GM12878 (cell line): ENCODE results near the gene MAP4. TPM values are rescaled to one million over a fixed set of nuclear protein-coding genes. Genes with fewer than 3 reads are reported as not detected.

Experiments used
- ATAC-seq: fragments of 200-7000 bp; cut with Tn5 transposase; 3 replicates; pipeline ENCODE4 v1.9.1; 2020; ENCODE audit warnings: mild to moderate bottlenecking, moderate library complexity
- BruUV-seq: library from RNA; stranded (reverse); fragments of 400-500 nt; replicated peaks from 2 replicates; lab custom pipeline; 2021; lab: Mats Ljungman, UMichigan
- CTCF ChIA-PET: fragments of 300-600 bp; sonication (Branson Sonifier 250); formaldehyde crosslinking; extraction: SDS; loops from one replicate; lab custom pipeline; 2021; ENCODE audit warnings: inconsistent platforms; lab: Yijun Ruan, JAX
- POLR2A ChIA-PET: fragments of 350-600 bp; formaldehyde crosslinking; extraction: SDS; loops from one replicate; lab custom pipeline; 2021; ENCODE audit warnings: inconsistent platforms; lab: Charles Lee
- RAD21 ChIA-PET: fragments of 300-600 bp; sonication (Branson Sonifier 250); formaldehyde crosslinking; loops from one replicate; lab custom pipeline; 2023; ENCODE audit warnings: antibody characterized with exemption; ENCODE audit not compliant: unreplicated experiment; lab: Charles Lee
- SMC1A ChIA-PET: fragments of 300-600 bp; sonication (Branson Sonifier 250); formaldehyde crosslinking; loops from one replicate; lab custom pipeline; 2023; ENCODE audit not compliant: unreplicated experiment, uncharacterized antibody; lab: Charles Lee
- DNase-seq: peaks from one replicate; pipeline ENCODE4 v3.0.0-alpha.2; 2011; ENCODE audit warnings: low read depth, low spot score
- FAIRE-seq: peaks from 3 replicates; lab custom pipeline; 2011; peaks lifted over from hg19 to GRCh38; lab: Jason Lieb, UNC
- H2AFZ ChIP-seq: 2 replicates; pipeline ENCODE4 v1.6.0; 2011; ENCODE audit warnings: low read depth, low read length, control low read depth; ENCODE audit not compliant: control insufficient read depth
- H3K27ac ChIP-seq: 2 replicates; pipeline ENCODE4 v1.5.1; 2011; ENCODE audit warnings: control low read depth; ENCODE audit not compliant: control insufficient read depth, insufficient read depth
- H3K27me3 ChIP-seq, 2 experiments: replicated peaks in 1 of 2; 2 replicates each; pipeline versions ENCODE4 v1.6.0 to v1.6.1; 2011; ENCODE audit warnings: low read length in 1 of 2; ENCODE audit not compliant: control insufficient read depth in 2 of 2, insufficient read depth in 2 of 2
- H3K36me3 ChIP-seq, 2 experiments: 2 replicates each; pipeline ENCODE4 v1.5.1; 2011; ENCODE audit warnings: low read length in 1 of 2; ENCODE audit not compliant: control insufficient read depth in 2 of 2, insufficient read depth in 2 of 2
- H3K4me1 ChIP-seq: 2 replicates; pipeline ENCODE4 v1.6.1; 2011; ENCODE audit warnings: mild to moderate bottlenecking, low read length, moderate library complexity, mixed read lengths; ENCODE audit not compliant: control insufficient read depth, insufficient read depth
- H3K4me2 ChIP-seq: 2 replicates; pipeline ENCODE4 v1.6.0; 2011; ENCODE audit warnings: control low read depth; ENCODE audit not compliant: control insufficient read depth, insufficient read depth
- H3K4me3 ChIP-seq: fragments of 200-600 bp; sonication (generic); 2 replicates; pipeline ENCODE4 v1.5.1; 2016
- H3K79me2 ChIP-seq: 2 replicates; pipeline ENCODE4 v1.6.0; 2011; ENCODE audit warnings: low read length; ENCODE audit not compliant: control insufficient read depth, insufficient read depth
- H3K9ac ChIP-seq: 2 replicates; pipeline ENCODE4 v1.8.0; 2011; ENCODE audit warnings: low read length, control low read depth, mixed read lengths; ENCODE audit not compliant: control insufficient read depth, insufficient read depth
- H3K9me3 ChIP-seq: replicated peaks from 3 replicates; pipeline ENCODE4 v1.5.1; 2011; ENCODE audit warnings: mild to moderate bottlenecking, low read length; ENCODE audit not compliant: control insufficient read depth, insufficient read depth
- H4K20me1 ChIP-seq: 2 replicates; pipeline ENCODE4 v1.6.0; 2011; ENCODE audit not compliant: control insufficient read depth, insufficient read depth
- BCLAF1 ChIP-seq: fragments of 450-650 bp; IDR thresholded peaks from 2 replicates; pipeline ENCODE4 v1.6.1; 2017; ENCODE audit warnings: antibody characterized with exemption, mild to moderate bottlenecking, moderate library complexity
- CREB1 ChIP-seq: IDR thresholded peaks from 2 replicates; pipeline ENCODE4 v1.6.1; 2012; ENCODE audit warnings: low read depth, mild to moderate bottlenecking, inconsistent platforms
- CREM ChIP-seq: IDR thresholded peaks from 2 replicates; pipeline ENCODE4 v1.6.1; 2014; ENCODE audit warnings: antibody characterized with exemption, low read depth
- ESRRA ChIP-seq: IDR thresholded peaks from 2 replicates; pipeline ENCODE4 v1.6.1; 2012; ENCODE audit warnings: mild to moderate bottlenecking, low read length, improper control_type of control experiment
- JUND ChIP-seq: IDR thresholded peaks from 2 replicates; pipeline ENCODE4 v1.6.1; 2012; ENCODE audit warnings: low read depth, mild to moderate bottlenecking, low read length, improper control_type of control experiment, moderate library complexity
- MYB ChIP-seq: fragments of 150-350 bp; IDR thresholded peaks from 2 replicates; pipeline ENCODE4 v1.6.1; 2014; ENCODE audit warnings: mild to moderate bottlenecking, low read depth, low read length, borderline replicate concordance
- NFIC ChIP-seq: IDR thresholded peaks from 2 replicates; pipeline ENCODE4 v1.6.1; 2012; ENCODE audit warnings: low read depth, mild to moderate bottlenecking, inconsistent platforms, low read length, moderate library complexity
- SUZ12 ChIP-seq: fragments of 200-600 bp; sonication (generic); IDR thresholded peaks from one replicate; pipeline ENCODE4 v1.6.1; 2018; ENCODE audit warnings: antibody characterized with exemption, mild to moderate bottlenecking; ENCODE audit not compliant: unreplicated experiment
- USF2 ChIP-seq: IDR thresholded peaks from 2 replicates; pipeline ENCODE4 v1.6.1; 2011; ENCODE audit warnings: low read depth, low read length, improper control_type of control experiment, borderline replicate concordance
- YY1 ChIP-seq: IDR thresholded peaks from 2 replicates; pipeline ENCODE4 v1.6.1; 2011; ENCODE audit warnings: low read depth, mild to moderate bottlenecking, low read length
- WGBS: methylation state at CpG from one replicate; pipeline ENCODE4 v1.1.6; 2016; ENCODE audit warnings: low lambda C conversion rate; ENCODE audit not compliant: insufficient replicate concordance, insufficient coverage; ENCODE audit errors: missing lambda C conversion rate; 5-methylcytosine and 5-hydroxymethylcytosine counted together
- in situ Hi-C: fragments of 300-500 bp; cut with MboI; formaldehyde crosslinking; loops from 9 replicates; pipeline ENCODE4 v1.14.3; 2018; ENCODE audit warnings: mixed read lengths
- intact Hi-C: fragments of 100-400 bp; cut with micrococcal nuclease; formaldehyde crosslinking; loops from one replicate; pipeline ENCODE4 v1.14.2; 2022; ENCODE audit not compliant: unreplicated experiment
- polyA plus RNA-seq, 11 experiments: library from polyadenylated mRNA; depleted of rRNA in 4 of 11; unstranded in 6 of 11; stranded (reverse) in 5 of 11; fragments of >200 nt; fragmentation: Nextera tagmentation in 4 of 11; fragmentation: Illumina TruSeq in 1 of 11; extraction: Ambion mirVana in 4 of 11; extraction: Trizol in 1 of 11; gene quantifications; 1 replicate in 1 of 11; 2 replicates in 10 of 11; pipeline versions ENCODE4 v1.2.1 to v1.2.3, GENCODE V29; 2011 to 2016; ENCODE audit warnings: inconsistent platforms in 2 of 11, missing spikeins in 2 of 11, low read depth in 1 of 11
- total RNA-seq, 4 experiments: library from RNA; depleted of rRNA in 3 of 4; stranded (reverse); fragments of >200 nt in 3 of 4; fragmentation: Illumina TruSeq in 1 of 4; extraction: Trizol in 1 of 4; gene quantifications; 2 replicates each; pipeline versions ENCODE4 v1.2.1 to v1.2.3, GENCODE V29; 2013 to 2021

The MAP4 gene
- total and polyA plus RNA-seq, 10 of the 15 experiments (the other 5 are each of a cell fraction or from before 2014, with no cell fraction given): 22.2 to 145 (median 47.2) TPM

GRCh38 chr3:47940232-47940631 lies 76.0 kb downstream of the MAP4 start:
- no peak overlapping the region for H3K27ac ChIP-seq
- intact Hi-C loops: no loop called here
- ChIA-PET RAD21 (no interaction called here), CTCF (interaction anchor here (2.1 kb wide), 1 partner anchor 10 kb away, joined by 5 read pairs; no protein-coding TSS in a partner anchor)
- no peak overlapping the region for H3K4me2 ChIP-seq
- 90% methylated on average over 1 of the region's 1 CpG for WGBS
- no TSS peak for BruUV-seq
- DNase-seq: no peak
- no peak for TF ChIP-seq USF2
- no peak for TF ChIP-seq YY1
- no peak for TF ChIP-seq JUND
- TF ChIP-seq, all 136 proteins: peak for 0
- H3K9me3 ChIP-seq: no peaks in the 10 kb centered on the region
- H3K79me2 ChIP-seq: peaks cover 2% of the 10 kb centered on the region
- FAIRE-seq (no peak), ATAC-seq (no peak)
- peaks cover 9% of the 10 kb centered on the region for H3K4me1 ChIP-seq
- no peak overlapping the region for H3K4me3 ChIP-seq
- POLR2A ChIA-PET: no interaction called here
- H3K36me3 ChIP-seq: no peaks in the 10 kb centered on the region; a peak in 2 of 4 replicates
- H2AFZ ChIP-seq: no peak overlapping the region
- no peaks in the 10 kb centered on the region for H4K20me1 ChIP-seq
- no peak overlapping the region for H3K9ac ChIP-seq
- in situ Hi-C loops: no loop called here
- H3K27me3 ChIP-seq: no peaks in the 10 kb centered on the region
- SMC1A ChIA-PET: interaction anchor here (2.3 kb wide), 1 partner anchor 10 kb away, joined by 7 read pairs; no protein-coding TSS in a partner anchor

GRCh38 chr3:47932421-47932820 lies 83.8 kb downstream of the MAP4 start:
- no peaks in the 10 kb centered on the region for H3K27me3 ChIP-seq
- WGBS: 97% methylated on average over 5 of the region's 5 CpGs
- FAIRE-seq: no peak
- ChIA-PET CTCF (interaction anchor here (0.5 to 0.7 kb wide), 2 partner anchors 11 to 56 kb away, joined by 3 read pairs; no protein-coding TSS in a partner anchor), RAD21 (no interaction called here), SMC1A (no interaction called here), POLR2A (interaction anchor here (1.1 kb wide), 1 partner anchor 50 kb away, joined by 6 read pairs; no protein-coding TSS in a partner anchor)
- no peak overlapping the region for H3K4me2 ChIP-seq
- no peak overlapping the region for H3K27ac ChIP-seq
- H3K9me3 ChIP-seq: no peaks in the 10 kb centered on the region
- H3K9ac ChIP-seq: no peak overlapping the region
- no peak for ATAC-seq
- no peak overlapping the region for H2AFZ ChIP-seq
- intact Hi-C loops (no loop called here), in situ Hi-C loops (no loop called here)
- H4K20me1 ChIP-seq: no peaks in the 10 kb centered on the region
- H3K36me3 ChIP-seq: no peaks in the 10 kb centered on the region; a peak in 1 of 4 replicates
- TF ChIP-seq CREB1 (no peak), JUND (no peak), MYB (no peak), SUZ12 (no peak), NFIC (no peak), CREM (no peak), ESRRA (no peak), BCLAF1 (no peak)
- DNase-seq: no peak
- no peaks in the 10 kb centered on the region; the same call in none of the 2 replicates for H3K79me2 ChIP-seq
- H3K4me1 ChIP-seq: no peaks in the 10 kb centered on the region
- no TSS peak for BruUV-seq
- no peak overlapping the region for H3K4me3 ChIP-seq
